K562 (cell line): ENCODE data around the gene GNAI3. TPM values are rescaled to one million over a fixed set of nuclear protein-coding genes. Genes with fewer than 3 reads are reported as not detected.

Experiments
- COPS2 ChIP-seq: fragments of 450-650 bp; conservative IDR thresholded peaks from 2 replicates; pipeline ENCODE4 v1.6.1; 2016; ENCODE audit warnings: mild to moderate bottlenecking, moderate library complexity
- ELF1 ChIP-seq: fragments of 200-800 bp; sonication (Bioruptor generic); IDR thresholded peaks from 2 replicates; pipeline ENCODE4 v1.6.1; 2016; ENCODE audit warnings: missing genetic modification characterization, missing compliant biosample characterization
- FIP1L1 ChIP-seq: fragments of 200-400 bp; formaldehyde crosslinking; IDR thresholded peaks from 2 replicates; pipeline ENCODE4 v1.6.1; 2018; ENCODE audit warnings: mild to moderate bottlenecking, low read depth, low read length; ENCODE audit not compliant: poor library complexity, severe bottlenecking
- FOS ChIP-seq: IDR thresholded peaks from 3 replicates; pipeline ENCODE4 v1.6.1; 2011; ENCODE audit not compliant: insufficient read length; ENCODE audit errors: extremely low read depth
- KLF6 ChIP-seq: fragments of 250-450 bp; sonication (Bioruptor Pico); IDR thresholded peaks from 2 replicates; pipeline ENCODE4 v1.4.0; 2020; ENCODE audit warnings: mild to moderate bottlenecking, moderate library complexity, borderline replicate concordance
- MECOM ChIP-seq: fragments of 250-450 bp; sonication (Bioruptor Pico); IDR thresholded peaks from 2 replicates; pipeline ENCODE4 v1.8.0; 2022; ENCODE audit warnings: inconsistent platforms
- NCOA4 ChIP-seq: fragments of 450-650 bp; IDR thresholded peaks from 2 replicates; pipeline ENCODE4 v1.6.1; 2018; ENCODE audit warnings: mild to moderate bottlenecking; ENCODE audit not compliant: partially characterized antibody
- RAD51 ChIP-seq: fragments of 450-650 bp; IDR thresholded peaks from 2 replicates; pipeline ENCODE4 v1.7.1; 2016; ENCODE audit warnings: low read depth, mild to moderate bottlenecking, borderline replicate concordance
- SMAD3 ChIP-seq: fragments of 450-650 bp; formaldehyde crosslinking; conservative IDR thresholded peaks from 2 replicates; pipeline ENCODE4 v1.4.0; 2020; ENCODE audit warnings: mild to moderate bottlenecking
- TARDBP ChIP-seq: fragments of 450-650 bp; IDR thresholded peaks from 2 replicates; pipeline ENCODE4 v1.6.1; 2016
- TFAM ChIP-seq: fragments of 250-450 bp; sonication (Bioruptor Pico); conservative IDR thresholded peaks from 2 replicates; pipeline ENCODE4 v1.5.0; 2021; ENCODE audit warnings: mild to moderate bottlenecking, moderate library complexity
- YY1 ChIP-seq, 3 experiments: IDR thresholded peaks; 2 replicates each; pipeline ENCODE4 v1.6.1; 2011; ENCODE audit warnings: low read length in 2 of 3, mild to moderate bottlenecking in 2 of 3, moderate library complexity in 2 of 3, borderline replicate concordance in 1 of 3, control low read depth in 1 of 3, low read depth in 1 of 3; ENCODE audit not compliant: insufficient read depth in 3 of 3, insufficient replicate concordance in 2 of 3, control insufficient read depth in 1 of 3, insufficient read length in 1 of 3; ENCODE audit errors: extremely low read depth in 1 of 3
- ZNF232 ChIP-seq: sonication (generic); formaldehyde crosslinking; IDR thresholded peaks from 2 replicates; pipeline ENCODE4 v1.8.0; 2022; ENCODE audit warnings: mild to moderate bottlenecking, missing genetic modification reagents
- polyA plus RNA-seq, 8 experiments: library from polyadenylated mRNA; depleted of rRNA in 4 of 8; stranded (reverse) in 5 of 8; unstranded in 3 of 8; fragments of >200 nt; fragmentation: Nextera tagmentation in 2 of 8; fragmentation: Illumina TruSeq in 1 of 8; extraction: Ambion mirVana in 2 of 8; extraction: Trizol in 1 of 8; gene quantifications; 2 replicates each; pipeline versions ENCODE4 v1.2.1 to v1.2.3, GENCODE V29; 2011 to 2014; ENCODE audit warnings: inconsistent platforms in 1 of 8, missing spikeins in 1 of 8
- total RNA-seq, 7 experiments: library from RNA; depleted of rRNA in 6 of 7; stranded (reverse); fragments of >200 nt in 6 of 7; fragmentation: Illumina TruSeq in 2 of 7; extraction: Trizol in 2 of 7; gene quantifications; 2 replicates each; pipeline versions ENCODE4 v1.2.1 to v1.2.3, GENCODE V29; 2011 to 2021; ENCODE audit warnings: low replicate concordance in 1 of 7
- TF ChIP-seq, protein P1 (sequence below): fragments of 450-650 bp; IDR thresholded peaks from 2 replicates; pipeline ENCODE4 v1.6.1; 2016; ENCODE audit warnings: low read depth
- TF ChIP-seq, protein P2 (sequence below): sonication (generic); formaldehyde crosslinking; IDR thresholded peaks from 2 replicates; pipeline ENCODE4 v1.8.1; 2022; ENCODE audit warnings: missing genetic modification reagents
- TF ChIP-seq, protein P3 (sequence below): fragments of 250-450 bp; sonication (Bioruptor Pico); IDR thresholded peaks from 2 replicates; pipeline ENCODE4 v1.8.0; 2022; ENCODE audit warnings: inconsistent platforms

The GNAI3 gene
- total and polyA plus RNA-seq, 9 of the 15 experiments (the other 6 are each of a cell fraction or from before 2014, with no cell fraction given): 6.3 to 13.2 (median 8.9) TPM

DNA sequence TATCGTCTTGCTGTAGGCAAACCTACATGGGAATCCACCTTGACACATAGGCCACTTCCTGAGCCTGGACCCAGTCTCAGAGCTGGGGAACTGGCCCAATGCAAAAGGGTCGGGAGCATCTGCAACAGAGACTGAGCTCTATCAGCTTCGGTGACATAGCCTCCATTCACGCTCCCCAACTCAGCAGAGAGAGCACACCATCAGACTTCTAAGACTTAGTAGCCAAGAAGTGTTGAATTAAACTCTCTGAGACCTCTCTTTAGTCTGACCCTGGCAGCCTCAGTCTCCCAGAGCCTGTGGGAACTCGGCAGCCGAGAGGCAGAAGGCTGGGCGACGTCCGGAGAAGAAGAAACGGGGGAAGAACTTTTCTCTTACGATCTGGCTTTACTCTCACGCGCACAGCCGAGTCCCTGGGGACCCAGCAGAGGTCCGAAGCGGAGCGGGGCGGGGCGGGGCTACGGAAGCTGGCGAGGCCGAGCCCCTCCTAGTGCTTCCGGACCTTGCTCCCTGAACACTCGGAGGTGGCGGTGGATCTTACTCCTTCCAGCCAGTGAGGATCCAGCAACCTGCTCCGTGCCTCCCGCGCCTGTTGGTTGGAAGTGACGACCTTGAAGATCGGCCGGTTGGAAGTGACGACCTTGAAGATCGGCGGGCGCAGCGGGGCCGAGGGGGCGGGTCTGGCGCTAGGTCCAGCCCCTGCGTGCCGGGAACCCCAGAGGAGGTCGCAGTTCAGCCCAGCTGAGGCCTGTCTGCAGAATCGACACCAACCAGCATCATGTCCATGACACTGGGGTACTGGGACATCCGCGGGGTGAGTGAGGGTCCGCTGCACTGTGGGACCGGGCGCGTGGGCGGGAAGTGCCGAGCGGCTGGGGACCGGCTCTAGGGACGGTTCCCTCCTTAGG is 107.5 kb downstream of the GNAI3 start, which contains the start of gene GSTM4 (continued):
- TF ChIP-seq COPS2 (no peak), RAD51 (no peak), KLF6 (CRISPR knock-in tag) (no peak), NCOA4 (no peak), ELF1 (tag) (peak; percentile 84), FOS (no peak), TFAM (CRISPR knock-in tag) (no peak), FIP1L1 (peak; percentile 62), TARDBP (peak; percentile 16; the same call in 1 of the 2 replicates), YY1 (IDR thresholded peaks at IDR 0.05; ENCODE audit: borderline replicate concordance in 1 of 3, control insufficient read depth in 1 of 3, extremely low read depth in 1 of 3, insufficient read depth in 3 of 3, insufficient read length in 1 of 3, insufficient replicate concordance in 2 of 3, low read depth in 1 of 3, low read length in 2 of 3) (peak in 2 of 3 experiments; percentile 12 to 14), MECOM (CRISPR knock-in tag) (no peak), ZNF232 (CRISPR knock-in tag) (no peak), SMAD3 (CRISPR knock-in tag) (no peak)
- TF ChIP-seq, protein P1, sequence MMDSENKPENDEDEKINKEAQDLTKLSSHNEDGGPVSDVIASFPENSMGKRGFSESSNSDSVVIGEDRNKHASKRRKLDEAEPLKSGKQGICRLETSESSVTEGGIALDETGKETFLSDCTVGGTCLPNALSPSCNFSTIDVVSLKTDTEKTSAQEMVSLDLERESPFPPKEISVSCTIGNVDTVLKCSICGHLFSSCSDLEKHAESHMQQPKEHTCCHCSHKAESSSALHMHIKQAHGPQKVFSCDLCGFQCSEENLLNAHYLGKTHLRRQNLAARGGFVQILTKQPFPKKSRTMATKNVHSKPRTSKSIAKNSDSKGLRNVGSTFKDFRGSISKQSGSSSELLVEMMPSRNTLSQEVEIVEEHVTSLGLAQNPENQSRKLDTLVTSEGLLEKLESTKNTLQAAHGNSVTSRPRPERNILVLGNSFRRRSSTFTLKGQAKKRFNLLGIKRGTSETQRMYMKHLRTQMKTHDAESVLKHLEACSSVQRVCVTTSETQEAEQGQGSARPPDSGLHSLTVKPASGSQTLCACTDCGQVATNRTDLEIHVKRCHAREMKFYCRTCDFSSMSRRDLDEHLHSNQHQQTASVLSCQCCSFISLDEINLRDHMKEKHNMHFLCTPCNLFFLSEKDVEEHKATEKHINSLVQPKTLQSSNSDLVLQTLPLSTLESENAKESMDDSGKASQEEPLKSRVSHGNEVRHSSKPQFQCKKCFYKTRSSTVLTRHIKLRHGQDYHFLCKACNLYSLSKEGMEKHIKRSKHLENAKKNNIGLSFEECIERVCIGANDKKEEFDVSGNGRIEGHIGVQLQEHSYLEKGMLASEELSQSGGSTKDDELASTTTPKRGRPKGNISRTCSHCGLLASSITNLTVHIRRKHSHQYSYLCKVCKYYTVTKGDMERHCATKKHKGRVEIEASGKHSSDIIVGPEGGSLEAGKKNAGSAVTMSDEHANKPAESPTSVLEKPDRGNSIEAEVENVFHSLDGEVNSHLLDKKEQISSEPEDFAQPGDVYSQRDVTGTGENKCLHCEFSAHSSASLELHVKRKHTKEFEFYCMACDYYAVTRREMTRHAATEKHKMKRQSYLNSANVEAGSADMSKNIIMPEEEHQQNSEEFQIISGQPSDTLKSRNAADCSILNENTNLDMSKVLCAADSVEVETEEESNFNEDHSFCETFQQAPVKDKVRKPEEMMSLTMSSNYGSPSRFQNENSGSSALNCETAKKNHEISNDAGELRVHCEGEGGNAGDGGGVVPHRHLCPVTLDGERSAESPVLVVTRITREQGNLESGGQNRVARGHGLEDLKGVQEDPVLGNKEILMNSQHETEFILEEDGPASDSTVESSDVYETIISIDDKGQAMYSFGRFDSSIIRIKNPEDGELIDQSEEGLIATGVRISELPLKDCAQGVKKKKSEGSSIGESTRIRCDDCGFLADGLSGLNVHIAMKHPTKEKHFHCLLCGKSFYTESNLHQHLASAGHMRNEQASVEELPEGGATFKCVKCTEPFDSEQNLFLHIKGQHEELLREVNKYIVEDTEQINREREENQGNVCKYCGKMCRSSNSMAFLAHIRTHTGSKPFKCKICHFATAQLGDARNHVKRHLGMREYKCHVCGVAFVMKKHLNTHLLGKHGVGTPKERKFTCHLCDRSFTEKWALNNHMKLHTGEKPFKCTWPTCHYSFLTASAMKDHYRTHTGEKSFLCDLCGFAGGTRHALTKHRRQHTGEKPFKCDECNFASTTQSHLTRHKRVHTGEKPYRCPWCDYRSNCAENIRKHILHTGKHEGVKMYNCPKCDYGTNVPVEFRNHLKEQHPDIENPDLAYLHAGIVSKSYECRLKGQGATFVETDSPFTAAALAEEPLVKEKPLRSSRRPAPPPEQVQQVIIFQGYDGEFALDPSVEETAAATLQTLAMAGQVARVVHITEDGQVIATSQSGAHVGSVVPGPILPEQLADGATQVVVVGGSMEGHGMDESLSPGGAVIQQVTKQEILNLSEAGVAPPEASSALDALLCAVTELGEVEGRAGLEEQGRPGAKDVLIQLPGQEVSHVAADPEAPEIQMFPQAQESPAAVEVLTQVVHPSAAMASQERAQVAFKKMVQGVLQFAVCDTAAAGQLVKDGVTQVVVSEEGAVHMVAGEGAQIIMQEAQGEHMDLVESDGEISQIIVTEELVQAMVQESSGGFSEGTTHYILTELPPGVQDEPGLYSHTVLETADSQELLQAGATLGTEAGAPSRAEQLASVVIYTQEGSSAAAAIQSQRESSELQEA: peak; percentile 96
- TF ChIP-seq, protein P2, sequence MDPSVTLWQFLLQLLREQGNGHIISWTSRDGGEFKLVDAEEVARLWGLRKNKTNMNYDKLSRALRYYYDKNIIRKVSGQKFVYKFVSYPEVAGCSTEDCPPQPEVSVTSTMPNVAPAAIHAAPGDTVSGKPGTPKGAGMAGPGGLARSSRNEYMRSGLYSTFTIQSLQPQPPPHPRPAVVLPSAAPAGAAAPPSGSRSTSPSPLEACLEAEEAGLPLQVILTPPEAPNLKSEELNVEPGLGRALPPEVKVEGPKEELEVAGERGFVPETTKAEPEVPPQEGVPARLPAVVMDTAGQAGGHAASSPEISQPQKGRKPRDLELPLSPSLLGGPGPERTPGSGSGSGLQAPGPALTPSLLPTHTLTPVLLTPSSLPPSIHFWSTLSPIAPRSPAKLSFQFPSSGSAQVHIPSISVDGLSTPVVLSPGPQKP (CRISPR knock-in tag): no peak
- TF ChIP-seq, protein P3, sequence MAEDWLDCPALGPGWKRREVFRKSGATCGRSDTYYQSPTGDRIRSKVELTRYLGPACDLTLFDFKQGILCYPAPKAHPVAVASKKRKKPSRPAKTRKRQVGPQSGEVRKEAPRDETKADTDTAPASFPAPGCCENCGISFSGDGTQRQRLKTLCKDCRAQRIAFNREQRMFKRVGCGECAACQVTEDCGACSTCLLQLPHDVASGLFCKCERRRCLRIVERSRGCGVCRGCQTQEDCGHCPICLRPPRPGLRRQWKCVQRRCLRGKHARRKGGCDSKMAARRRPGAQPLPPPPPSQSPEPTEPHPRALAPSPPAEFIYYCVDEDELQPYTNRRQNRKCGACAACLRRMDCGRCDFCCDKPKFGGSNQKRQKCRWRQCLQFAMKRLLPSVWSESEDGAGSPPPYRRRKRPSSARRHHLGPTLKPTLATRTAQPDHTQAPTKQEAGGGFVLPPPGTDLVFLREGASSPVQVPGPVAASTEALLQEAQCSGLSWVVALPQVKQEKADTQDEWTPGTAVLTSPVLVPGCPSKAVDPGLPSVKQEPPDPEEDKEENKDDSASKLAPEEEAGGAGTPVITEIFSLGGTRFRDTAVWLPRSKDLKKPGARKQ (CRISPR knock-in tag): no peak
